ENCODE data around the gene MYO9A.

The MYO9A gene

GRCh38 chr15:71779073-71779797 lies 338.7 kb downstream of the MYO9A start:
- H3K4me3 ChIP-seq (ENCODE audit: low read depth, low read length), result no peak overlapping the region
- TF ChIP-seq, protein P1, sequence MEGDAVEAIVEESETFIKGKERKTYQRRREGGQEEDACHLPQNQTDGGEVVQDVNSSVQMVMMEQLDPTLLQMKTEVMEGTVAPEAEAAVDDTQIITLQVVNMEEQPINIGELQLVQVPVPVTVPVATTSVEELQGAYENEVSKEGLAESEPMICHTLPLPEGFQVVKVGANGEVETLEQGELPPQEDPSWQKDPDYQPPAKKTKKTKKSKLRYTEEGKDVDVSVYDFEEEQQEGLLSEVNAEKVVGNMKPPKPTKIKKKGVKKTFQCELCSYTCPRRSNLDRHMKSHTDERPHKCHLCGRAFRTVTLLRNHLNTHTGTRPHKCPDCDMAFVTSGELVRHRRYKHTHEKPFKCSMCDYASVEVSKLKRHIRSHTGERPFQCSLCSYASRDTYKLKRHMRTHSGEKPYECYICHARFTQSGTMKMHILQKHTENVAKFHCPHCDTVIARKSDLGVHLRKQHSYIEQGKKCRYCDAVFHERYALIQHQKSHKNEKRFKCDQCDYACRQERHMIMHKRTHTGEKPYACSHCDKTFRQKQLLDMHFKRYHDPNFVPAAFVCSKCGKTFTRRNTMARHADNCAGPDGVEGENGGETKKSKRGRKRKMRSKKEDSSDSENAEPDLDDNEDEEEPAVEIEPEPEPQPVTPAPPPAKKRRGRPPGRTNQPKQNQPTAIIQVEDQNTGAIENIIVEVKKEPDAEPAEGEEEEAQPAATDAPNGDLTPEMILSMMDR (IDR thresholded peaks at IDR 0.05; ENCODE audit: low read depth, low read length), result no peak
- no peak for TF ChIP-seq POLR2A (IDR thresholded peaks at IDR 0.05; ENCODE audit: extremely low read depth, insufficient read length)
- DNase-seq (ENCODE audit: low read depth), result no peak

- DNase-seq (ENCODE audit: low read depth), result no peak
- no peak overlapping the region for H3K4me3 ChIP-seq (ENCODE audit: low read depth, low read length)
- TF ChIP-seq MAX (IDR thresholded peaks at IDR 0.05; ENCODE audit: low read depth, low read length), result no peak
Measured at GRCh38 chr15:71777216-71777943, 340.6 kb downstream of the MYO9A start.

DNA sequence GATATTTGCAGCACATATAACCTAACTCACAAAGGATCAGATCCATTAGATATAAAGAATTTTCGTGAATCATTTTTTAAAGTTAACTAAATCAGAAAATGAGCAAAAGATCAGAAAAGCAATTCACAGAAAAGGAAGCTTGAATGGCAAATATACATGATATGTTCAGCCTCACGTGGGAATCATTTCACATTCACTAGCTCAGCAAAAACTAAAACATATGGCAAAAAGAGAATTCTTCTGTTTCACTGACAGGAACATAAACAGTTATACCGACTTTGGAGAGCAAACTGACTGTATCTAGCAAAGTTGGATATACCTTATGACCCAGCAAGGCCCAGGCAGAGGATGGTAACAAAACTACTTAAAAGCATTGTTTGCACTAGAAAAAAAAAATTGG lies 341.6 kb downstream of the MYO9A start:
- DNase-seq (ENCODE audit: low read depth), result no peak
- TF ChIP-seq MYC (IDR thresholded peaks at IDR 0.05; ENCODE audit: low read depth, low read length), result no peak
- TF ChIP-seq, protein P1 (IDR thresholded peaks at IDR 0.05; ENCODE audit: low read depth, low read length), result no peak
- no peak for TF ChIP-seq MAX (IDR thresholded peaks at IDR 0.05; ENCODE audit: low read depth, low read length)
- TF ChIP-seq POLR2A (IDR thresholded peaks at IDR 0.05; ENCODE audit: extremely low read depth, insufficient read length), result no peak
- H3K4me3 ChIP-seq (ENCODE audit: low read depth, low read length), result no peak overlapping the region

DNA sequence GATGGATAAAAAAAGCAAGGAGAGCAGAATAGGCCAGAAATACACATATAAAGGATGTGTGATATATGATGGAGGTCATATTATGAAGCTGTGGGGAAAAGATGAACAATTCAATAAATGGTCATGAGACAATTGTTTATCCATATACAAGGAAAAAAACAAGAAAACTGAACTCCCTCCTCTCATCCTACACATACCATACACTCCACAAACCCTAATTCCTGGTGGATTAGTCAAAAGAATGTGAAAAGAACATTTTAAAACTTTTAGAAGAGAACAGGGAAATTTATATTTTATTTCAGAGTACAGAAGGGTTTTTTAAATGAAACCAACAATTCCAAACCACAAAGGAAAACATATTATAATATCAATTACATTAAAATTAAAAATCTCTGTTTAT lies 342.1 kb downstream of the MYO9A start:
- no peak overlapping the region for H3K4me3 ChIP-seq (ENCODE audit: low read depth, low read length)
- TF ChIP-seq MYC (IDR thresholded peaks at IDR 0.05; ENCODE audit: low read depth, low read length) (no peak), MAX (IDR thresholded peaks at IDR 0.05; ENCODE audit: low read depth, low read length) (no peak), POLR2A (IDR thresholded peaks at IDR 0.05; ENCODE audit: extremely low read depth, insufficient read length) (no peak)
- TF ChIP-seq, protein P1 (IDR thresholded peaks at IDR 0.05; ENCODE audit: low read depth, low read length), result no peak
- DNase-seq (ENCODE audit: low read depth), result no peak

- no peak overlapping the region for H3K4me3 ChIP-seq (ENCODE audit: low read depth, low read length)
- TF ChIP-seq, protein P1 (IDR thresholded peaks at IDR 0.05; ENCODE audit: low read depth, low read length), result no peak
- TF ChIP-seq POLR2A (IDR thresholded peaks at IDR 0.05; ENCODE audit: extremely low read depth, insufficient read length), result no peak
- no peak for TF ChIP-seq MYC (IDR thresholded peaks at IDR 0.05; ENCODE audit: low read depth, low read length)
- no peak for TF ChIP-seq MAX (IDR thresholded peaks at IDR 0.05; ENCODE audit: low read depth, low read length)
- DNase-seq (ENCODE audit: low read depth), result no peak
Measured at GRCh38 chr15:71773206-71773859, 344.6 kb downstream of the MYO9A start.
